GM11168 (cell line): ENCODE measurements around the gene ASPSCR1.
"Not testable (repeated sequence)": the region's sequence is repeated elsewhere in the genome, so short reads cannot be mapped to it uniquely, and the experiment has no call there.

Experiments
- in situ Hi-C: fragments of 300-500 bp; cut with MboI; formaldehyde crosslinking; loops from one replicate; pipeline ENCODE4 v1.12.0; 2022; ENCODE audit warnings: low sequenced_read_pairs; ENCODE audit not compliant: unreplicated experiment

ASPSCR1 gene

DNA sequence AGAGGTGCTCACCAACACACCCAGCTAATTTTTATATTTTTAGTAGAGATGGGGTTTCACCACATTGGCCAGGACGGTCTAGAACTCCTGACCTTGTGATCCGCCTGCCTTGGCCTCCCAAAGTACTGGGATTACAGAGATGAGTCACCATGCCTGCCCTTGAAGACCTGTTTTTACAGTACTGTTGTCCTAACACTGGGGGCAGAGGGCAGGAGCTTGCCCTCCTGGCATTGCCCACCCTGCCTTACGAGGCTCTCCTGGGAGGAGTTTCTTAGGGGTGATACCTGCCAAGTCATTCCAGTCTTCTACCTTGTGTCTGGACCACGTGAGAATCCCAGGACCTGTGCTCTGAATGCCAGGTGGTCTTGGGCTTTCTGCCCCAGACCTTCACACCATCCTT is 2.7 kb downstream of the ASPSCR1 start:
- in situ Hi-C loops, result no loop called here

DNA sequence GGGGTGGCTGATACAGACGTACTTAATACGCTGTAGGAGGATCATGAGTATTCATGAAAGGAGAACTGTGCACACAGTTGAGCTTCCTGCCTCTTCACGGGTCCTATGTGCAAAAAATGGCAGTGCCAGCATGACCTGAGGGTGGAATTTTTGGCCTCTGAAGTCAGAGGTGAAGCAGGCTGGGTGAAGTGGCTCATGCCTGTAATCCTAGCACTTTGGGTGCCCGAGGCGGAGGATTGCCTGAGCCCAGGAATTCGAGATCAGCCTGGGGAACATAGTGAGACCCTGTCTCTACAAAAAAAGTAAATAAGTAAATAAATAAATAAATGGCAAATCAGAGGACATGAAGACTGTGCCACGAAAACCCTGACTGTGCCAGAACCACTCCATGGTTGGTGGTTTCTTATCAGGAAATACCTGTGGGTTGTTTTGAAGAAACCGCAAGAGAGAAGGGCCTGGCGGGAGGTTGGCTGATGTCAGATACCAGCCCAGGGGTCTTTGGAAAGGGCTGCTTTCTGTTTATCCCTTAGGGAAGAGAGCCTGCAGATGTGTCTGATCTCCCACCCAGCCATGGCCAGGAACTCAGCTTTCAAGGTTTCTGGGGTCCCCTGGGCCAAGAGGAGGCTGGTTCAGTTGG is 3.4 kb downstream of the ASPSCR1 start:
- in situ Hi-C loops, result no loop called here

DNA sequence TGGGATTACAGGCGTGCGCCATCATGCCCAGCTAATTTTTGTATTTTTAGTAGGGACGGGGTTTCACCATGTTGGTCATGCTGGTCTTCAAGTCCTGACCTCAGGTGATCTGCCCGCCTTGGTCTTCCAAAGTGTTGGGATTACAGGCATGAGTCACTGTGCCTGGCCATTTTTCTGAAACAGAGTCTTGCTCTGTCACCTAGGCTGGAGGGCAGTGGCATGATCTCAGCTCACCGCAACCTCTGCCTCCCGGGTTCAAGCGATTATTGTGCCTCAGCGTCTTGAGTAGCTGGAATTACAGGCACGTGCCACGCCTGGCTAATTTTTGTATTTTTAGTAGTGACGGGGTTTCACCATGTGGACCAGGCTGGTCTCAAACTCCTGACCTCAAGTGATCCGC is 4.1 kb downstream of the ASPSCR1 start:
- in situ Hi-C loops, result not testable (repeated sequence)

DNA sequence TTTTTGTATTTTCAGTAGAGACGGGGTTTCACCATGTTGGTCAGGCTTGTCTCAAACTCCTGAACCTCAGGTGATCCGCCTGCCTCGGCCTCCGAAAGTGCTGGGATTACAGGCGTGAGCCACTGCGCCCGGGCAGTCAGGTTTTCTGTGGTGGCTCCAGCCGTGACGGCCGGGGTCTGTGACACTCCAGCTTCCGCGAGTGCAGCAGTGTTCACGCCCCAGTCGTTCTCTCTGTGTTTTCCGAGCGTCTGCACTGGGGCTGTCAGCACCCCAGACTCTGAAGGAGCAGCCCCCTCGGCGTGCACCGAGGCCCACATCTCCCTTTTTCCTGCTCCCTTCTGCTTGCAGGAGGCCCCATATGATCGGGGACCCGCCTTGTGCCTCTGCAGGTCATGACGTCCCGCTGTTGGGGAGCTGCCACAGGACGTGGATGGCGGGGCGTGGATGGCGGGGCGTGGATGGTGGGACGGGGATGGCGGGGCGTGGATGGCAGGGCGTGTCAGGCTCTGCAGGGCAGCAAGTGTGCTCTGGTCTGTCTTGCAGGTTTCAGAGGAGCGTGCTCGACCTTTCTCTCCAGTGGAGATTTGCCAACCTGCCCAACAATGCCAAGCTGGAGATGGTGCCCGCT is 5.7 kb downstream of the ASPSCR1 start:
- in situ Hi-C loops, result no loop called here

DNA sequence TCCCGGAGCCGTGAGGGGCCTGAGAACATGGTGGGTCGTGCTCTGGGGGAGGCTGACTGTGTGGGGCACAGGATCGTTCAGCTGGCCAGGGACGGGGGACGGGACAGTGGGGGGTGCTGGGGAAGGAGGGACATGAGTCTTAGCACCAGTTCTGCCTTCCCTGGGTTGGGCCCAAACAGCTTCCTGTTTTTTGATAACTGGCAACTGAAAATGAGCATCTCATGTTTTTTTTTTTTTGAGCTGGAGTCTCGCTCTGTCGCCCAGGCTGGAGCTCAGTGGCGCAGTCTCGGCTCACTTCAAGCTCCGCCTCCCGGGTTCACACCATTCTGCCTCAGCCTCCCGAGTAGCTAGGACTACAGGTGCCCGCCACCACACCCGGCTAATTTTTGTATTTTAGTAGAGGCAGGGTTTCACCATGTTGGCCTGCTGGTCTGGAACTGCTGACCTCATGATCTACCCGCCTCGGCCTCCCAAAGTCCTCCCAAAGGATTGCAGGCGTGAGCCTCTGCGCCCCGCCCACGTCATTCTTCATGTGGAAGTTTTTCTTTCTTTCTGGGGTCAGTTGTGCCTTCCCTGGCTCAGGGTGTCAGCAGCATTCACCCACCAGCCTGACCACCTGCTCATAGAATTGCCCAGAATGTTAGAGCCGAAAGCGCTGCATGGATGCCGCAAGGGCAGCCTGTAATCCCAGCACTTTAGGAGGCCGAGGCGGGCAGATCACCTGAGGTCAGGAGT is 6.4 kb downstream of the ASPSCR1 start:
- in situ Hi-C loops, result no loop called here

DNA sequence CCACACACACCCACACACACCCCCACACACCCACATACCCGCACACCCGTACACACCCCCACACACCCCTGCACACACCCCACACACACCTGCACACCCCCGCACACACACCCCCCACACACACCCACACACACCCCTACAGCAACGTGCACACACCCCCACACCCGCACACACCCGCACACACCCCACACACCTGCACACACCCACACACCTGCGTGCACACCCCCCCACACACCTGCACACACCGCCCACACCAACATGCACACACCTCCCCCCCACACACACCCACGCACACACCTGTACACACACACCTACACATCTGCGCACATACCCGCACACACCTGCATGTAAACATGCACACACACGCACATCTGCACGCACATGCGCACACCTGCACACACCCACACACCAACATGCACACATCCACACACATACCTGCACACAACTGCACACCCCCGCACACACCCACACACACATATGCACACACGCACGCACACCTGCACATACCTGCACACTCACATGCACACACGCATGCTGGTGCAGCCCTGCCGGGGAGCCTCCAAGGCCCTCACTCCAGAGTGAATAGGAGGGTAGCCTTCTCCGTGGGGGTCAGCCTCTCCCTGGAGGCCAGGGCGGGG is 7.5 kb downstream of the ASPSCR1 start:
- in situ Hi-C loops, result no loop called here

DNA sequence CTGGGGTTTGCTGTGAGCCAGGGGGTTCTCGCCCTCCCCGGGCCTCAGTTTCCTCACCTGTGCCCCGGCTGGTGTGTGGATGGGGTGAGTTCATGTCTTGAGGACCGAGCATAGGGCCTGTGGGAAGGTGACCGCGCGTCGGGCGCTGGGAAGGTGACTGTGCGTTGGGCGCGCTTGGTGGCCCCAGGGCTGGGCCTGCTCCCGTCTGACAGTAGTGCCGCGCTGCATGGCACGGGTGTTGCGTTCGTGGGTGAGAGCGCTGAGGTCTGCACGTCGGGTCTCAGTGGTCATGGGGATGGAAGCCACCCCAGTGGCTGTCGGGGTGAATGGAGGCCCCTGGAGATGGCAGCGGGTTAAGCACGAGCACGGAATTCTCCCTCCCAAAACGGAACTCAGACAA is 9.2 kb downstream of the ASPSCR1 start:
- in situ Hi-C loops, result no loop called here

DNA sequence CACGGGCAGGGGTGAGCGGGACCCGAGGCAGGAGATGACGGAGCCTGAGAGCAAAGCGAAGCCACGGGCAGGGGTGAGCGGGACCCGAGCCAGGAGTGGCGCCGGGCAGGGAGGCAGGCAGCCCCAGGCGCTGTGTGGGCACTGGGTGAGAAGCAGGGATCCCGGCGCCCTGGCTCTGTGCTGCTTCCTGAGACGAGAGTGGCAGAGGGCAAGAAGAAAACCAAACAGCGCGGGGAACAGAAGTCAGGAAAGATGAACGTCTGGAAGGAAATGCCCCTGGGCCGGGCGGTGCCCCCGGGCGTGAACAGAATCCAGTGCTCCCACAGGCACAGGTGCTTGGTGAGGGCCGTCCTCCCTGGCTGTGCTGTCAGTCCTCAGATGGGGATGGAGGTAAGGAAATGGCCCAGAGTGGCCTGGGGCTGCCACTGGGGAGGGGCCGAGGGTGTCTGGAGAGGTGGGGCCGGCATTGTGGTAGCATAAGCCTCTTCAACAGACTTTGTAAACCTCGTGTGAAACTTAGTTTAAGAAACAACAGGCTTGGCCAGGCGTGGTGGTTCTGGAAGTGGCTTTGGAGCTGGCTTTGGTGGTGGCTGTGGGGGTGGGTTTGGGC is 9.8 kb downstream of the ASPSCR1 start:
- in situ Hi-C loops, result no loop called here

DNA sequence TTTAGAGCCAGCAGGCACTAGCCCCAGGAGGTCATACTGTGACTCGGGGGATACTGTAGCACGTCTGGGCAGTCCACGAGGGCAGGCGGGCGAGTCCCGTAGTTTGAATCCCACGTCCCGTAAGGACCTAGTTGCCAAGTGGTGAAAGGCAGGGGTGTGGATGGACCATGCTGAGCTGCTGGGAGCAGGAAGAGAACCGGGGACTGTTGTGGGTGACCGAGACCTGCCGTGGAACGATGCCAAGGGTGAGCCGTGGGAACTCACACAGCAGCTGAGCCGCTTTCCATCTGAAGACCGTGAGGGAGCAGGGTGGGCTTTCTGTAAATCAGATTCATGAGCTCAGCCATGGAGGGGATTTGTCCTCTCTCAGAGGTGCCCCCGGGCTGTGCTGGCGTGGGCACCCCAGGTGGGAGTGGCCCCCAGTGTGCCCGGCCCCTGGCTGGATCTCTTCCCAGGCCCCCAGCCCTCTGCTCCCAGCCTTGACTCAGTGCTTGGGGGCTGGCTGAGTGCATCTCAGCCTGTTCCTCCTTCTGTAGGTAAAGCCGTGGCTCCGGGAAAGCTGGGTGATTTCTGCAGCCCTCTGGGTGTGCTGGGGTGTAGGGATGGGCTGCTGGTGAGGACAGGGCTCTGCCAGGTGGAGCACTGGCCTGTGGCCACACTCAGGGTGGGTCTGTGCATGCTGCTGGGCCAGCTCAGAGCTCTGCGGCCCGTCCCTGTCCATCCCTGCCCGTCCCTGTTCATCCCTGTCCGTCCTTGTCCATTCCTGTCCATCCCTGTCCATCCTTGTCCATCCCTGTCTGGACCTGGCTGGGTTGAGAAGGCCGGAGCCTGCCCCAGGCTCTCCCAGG is 13.6 kb downstream of the ASPSCR1 start:
- in situ Hi-C loops, result no loop called here

DNA sequence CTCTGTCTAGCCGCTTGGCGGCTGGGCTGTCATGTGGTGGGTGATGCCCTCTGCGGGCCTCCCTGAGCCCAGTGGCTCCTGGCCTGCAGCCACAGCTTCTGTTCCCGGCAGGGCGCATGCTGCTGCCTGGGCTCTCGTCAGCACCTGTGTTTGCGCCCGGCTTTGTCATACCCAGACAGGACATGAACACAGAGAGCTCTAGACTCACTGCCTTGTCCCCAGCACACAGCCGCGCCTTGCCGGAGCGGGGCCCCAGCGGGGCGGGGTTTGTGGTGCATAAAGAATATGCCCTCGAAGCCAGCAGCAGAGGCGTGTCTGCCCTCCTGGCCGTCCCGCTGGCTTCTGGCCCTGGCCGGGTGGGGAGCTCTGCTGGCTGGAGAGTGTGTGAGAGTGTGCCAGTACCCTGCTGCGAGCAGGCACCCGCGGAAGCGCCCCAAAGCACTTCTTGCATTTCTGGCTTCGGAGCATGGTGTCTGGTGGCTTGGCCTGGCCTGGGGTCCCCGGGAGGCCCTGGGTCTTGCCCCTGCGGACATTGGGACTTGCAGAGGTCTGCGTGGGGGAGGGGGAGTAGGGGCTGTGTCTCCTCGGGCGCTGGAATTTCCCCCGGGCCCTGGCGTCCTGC is 14.4 kb downstream of the ASPSCR1 start:
- in situ Hi-C loops, result no loop called here

DNA sequence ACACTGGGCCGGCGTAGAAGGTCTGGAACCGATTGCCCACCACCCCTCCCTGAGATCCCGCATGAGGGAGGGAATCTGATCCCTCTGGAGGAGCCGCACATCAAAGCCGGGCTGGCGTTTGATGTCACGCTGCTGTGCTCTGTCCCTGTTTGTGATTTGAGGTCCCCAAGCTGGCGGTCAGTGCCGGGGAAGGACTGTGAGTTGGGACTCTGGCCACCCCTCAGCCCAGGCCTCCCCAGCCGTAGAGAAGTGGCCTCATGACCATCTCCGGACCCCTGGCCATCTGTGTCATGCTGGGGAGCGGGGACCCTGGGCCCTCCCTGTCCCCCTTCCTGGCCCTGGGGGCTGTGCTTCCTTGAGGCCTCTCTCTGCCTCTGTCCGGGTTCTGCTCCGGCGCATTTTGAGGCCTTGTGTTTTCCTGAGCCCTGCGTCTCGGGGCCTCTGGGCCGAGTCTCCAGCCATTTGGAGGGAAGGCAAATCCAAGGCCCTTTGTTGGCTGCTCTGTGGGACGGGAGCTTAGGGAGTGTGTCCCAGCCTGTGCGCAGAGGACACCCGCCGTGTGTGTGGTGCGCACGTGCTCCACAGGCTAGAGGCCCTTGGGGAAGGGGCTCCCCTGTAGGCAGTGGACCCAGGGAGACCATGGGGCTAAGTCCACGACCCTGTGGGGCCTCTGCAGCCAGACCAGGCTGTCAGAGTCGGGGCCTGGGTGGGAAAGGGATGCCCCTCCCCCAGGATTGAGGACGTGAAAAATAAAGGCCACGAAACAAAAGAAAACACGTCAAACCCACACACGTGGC is 15.1 kb downstream of the ASPSCR1 start:
- in situ Hi-C loops, result no loop called here

DNA sequence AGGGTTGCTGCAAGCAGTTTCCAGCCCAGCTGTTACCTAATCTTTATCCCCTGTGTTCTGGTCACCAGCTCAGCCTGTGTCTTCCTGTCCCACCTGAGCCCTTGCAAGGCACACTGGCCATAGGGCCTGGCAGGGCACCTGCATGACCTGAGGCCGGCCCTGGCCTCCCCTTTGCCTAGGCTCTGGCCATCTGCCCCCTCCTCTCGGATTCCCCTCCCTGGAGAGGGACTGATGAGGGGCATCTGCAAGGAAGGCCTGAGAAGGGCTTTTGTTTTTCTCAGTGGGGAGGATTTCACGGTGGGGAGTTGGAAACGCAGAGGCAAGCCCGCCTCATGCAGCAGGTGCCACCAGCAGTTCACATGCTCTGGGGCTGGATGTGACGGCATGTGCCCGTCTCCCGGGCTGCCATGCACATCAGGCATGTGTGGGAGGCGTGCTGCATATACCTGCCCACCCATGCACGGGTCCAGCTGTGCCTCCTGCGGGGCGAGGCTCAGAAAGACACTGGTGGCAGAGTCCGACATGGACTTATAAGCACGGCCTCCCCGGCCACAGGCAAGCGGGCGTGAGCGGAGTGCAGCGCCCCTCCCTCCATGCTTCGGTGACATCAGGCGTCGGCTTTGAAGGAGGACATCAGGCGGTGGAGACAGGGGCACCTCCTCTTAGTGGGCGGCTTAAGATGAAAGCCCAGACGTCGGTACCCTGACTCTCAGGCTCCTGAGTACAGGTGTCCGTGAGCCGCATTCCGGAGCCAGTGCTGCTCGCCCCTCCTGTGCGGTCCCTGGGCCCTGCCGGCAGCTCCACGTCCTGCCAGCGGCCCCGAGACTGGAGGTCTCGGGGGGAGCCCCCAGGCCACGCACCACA is 16.5 kb downstream of the ASPSCR1 start:
- in situ Hi-C loops, result no loop called here

DNA sequence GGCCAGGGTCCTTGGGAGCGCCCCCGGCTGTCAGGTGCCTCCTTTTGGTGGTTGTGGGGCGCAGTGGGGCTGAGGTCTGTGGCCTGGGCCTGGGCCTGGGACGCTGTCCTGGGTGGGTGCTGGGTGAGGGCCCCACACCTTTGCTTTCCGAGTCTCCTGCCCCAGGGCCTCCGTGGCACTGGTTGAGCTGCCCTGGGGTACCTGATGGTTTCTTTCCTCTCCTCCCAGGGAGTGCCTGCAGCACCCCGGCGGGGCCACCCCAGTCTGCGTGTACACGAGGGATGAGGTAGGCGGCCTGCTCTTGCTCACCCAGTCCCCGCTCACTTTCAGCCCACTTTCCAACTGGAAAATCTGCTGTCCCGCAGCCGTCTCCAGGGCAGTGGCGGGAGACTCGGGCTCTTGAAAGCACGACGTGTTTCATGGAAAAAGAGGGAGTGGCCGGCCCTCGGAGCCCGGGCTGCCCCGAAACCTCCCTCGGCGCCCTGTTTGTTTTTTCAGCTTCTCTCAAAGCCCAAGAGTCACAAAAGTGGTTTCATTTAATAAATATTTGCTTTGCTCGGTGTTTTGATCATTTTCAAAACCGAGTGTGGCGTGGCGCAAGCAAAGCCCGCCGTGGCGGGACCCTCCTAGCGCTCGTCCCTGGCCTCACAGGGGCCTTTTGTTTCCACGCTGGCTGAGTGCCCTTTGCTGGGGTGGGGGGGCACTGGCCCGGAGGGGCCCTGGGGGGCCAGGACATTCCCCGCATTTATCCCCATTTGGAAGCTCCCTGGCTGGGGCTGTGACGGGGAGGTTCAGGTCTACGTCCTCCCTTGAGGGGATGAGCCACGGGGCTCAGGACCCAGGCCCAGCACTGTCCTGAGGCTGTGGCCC is 17.4 kb downstream of the ASPSCR1 start:
- in situ Hi-C loops, result no loop called here

DNA sequence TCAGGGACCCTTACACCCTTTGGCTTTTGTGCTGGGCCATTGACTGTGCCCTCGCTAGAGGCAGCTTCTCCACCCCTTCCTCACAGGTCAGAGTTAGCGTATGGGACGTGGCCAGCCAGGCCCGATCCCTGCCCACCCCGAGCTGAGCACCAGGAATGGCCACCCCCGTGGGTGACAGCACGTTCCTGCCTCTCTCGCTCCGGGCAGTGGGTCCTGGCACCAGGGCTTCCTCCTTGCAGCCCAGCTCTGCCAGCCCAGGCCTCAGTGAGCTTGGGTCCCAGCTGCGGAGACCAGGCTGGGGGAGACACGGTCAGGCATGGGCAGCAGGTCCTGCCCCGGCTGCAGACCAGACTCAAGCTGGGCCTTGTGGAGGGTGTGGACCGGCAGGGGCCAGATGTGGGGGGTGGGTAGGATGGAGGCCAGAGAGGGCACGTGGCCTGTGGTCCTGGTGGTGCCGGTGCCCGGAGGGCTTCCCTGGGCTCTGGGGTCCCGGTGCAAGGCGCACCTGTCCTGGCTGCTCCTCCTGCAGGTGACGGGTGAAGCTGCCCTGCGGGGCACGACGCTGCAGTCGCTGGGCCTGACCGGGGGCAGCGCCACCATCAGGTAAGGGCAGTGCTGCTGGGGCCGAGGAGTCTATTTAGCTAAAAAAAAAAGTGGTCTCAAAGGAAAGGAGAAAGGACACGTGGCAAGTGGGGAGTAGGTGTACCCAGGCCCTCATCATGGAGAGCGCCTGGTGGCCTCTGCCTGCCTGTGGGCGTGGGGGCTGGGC is 18.2 kb downstream of the ASPSCR1 start:
- in situ Hi-C loops, result no loop called here

DNA sequence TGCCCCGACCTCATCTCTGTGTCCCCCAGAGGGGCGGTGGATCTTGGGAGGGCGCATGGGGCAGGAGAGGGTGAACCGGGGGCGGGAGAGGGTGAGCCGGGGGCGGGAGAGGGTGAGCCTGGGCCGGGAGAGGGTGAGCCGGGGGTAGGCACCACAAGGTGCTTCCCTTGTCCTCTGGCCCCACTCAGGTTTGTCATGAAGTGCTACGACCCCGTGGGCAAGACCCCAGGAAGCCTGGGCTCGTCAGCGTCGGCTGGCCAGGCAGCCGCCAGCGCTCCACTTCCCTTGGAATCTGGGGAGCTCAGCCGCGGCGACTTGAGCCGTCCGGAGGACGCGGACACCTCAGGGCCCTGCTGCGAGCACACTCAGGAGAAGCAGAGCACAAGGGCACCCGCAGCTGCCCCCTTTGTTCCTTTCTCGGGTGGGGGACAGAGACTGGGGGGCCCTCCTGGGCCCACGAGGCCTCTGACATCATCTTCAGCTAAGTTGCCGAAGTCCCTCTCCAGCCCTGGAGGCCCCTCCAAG is 18.9 kb downstream of the ASPSCR1 start:
- in situ Hi-C loops, result no loop called here
